GM19099 (cell line): Measurements from ENCODE around the gene SMCP.

Source experiments
- POLR2A ChIP-seq: IDR thresholded peaks from 3 replicates; pipeline ENCODE4 v1.6.1; 2011; ENCODE audit warnings: low read depth; ENCODE audit not compliant: insufficient read length; ENCODE audit errors: extremely low read depth

SMCP gene

DNA sequence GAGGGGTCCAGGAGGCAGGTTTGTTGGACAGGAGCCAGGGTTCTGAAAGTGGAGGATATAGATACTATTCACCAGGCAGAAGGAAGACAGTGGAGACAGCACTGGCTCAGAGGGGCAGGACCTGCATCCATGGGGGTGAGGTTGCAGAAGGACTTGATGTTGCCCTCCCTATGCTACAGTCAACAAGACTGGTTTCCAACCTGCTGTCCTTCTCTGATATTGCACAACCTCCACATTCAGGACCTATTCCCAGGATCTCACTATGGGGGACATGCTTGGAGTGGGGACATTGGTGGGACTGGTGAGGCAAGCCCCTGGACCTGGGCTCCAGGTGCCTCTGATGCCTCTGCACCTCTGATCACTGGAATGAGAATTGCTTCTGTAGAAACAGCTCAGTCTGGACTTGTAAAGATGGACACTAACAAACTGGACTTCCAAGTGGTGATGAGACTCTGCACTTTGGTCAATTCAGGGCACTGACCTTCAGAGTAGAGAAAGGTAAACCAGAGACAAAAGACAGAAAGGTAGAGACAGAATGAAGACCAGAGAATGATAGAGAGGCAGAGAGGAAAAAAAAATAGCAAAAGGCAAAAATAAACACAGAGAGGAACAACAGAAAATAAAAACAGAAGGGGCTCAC lies 1.6 kb downstream of the SMCP start:
- no peak for TF ChIP-seq POLR2A

GRCh38 chr1:152880316-152880715 lies 2.2 kb downstream of the SMCP start:
- no peak for TF ChIP-seq POLR2A

- no peak for TF ChIP-seq POLR2A
Measured at GRCh38 chr1:152880907-152881306, 2.8 kb downstream of the SMCP start.

DNA sequence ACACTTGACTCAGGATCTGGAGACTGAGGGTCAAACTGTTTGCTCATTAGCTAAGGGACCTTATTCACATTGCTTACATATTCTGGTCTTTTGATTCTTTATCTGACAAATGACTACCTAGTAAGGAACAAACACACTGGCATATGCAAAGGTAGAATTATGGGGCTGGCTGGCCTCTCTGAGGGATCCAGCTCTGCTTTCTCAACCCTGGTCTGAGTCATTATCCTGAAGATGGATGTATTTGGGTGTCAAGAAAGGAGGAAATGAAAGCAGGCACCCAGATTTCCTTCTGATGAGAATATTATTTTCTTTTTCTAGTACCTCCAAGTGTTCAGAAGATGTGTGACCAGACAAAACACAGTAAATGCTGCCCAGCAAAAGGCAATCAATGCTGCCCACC lies 6.0 kb downstream of the SMCP start:
- TF ChIP-seq POLR2A, result no peak

DNA sequence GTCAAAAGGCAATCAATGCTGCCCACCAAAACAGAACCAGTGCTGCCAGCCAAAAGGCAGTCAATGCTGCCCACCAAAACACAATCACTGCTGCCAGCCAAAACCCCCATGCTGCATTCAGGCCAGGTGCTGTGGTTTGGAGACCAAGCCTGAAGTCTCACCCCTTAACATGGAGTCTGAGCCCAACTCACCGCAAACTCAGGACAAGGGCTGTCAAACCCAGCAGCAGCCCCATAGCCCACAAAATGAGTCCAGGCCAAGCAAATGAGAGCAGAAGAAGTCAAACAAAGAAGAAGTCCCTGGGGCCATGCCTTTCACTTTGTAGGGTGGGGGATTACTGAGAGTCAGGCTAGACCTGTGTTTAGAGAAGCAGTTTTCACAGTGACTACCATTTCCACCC lies 6.4 kb downstream of the SMCP start:
- no peak for TF ChIP-seq POLR2A

DNA sequence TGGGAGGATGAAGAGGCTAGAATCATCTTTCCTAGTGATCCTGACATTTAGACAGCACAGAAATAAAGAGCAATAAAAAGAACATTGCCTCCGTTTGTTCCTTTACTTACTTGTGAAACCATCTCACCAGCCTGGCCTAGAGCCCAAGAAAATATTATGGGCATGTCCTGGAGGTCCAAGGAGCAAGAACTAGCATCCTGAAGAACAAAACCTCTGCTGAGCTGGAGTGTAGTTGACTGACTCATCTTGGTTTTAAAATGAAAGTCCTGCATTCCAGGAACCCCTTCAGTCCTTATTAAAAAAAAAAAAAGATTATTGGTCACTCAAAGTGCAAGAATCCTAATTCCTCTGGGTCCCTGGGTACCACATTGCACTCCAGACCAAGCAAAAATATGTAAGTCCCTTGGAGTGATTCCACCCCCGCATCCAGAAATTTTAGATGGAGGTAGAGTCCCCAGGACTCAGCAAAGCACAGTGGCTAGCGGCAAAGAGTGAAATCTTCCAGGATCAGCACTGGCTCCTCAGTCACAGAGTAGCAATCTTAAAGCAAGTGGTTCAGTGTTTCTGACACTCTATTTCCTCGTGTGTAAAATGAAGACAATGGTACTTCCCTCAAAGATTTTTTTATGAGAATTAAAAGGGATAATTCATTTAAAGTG lies 7.0 kb downstream of the SMCP start:
- no peak for TF ChIP-seq POLR2A

- TF ChIP-seq POLR2A, result no peak
Measured at GRCh38 chr1:152886085-152886484, 8.0 kb downstream of the SMCP start.

DNA sequence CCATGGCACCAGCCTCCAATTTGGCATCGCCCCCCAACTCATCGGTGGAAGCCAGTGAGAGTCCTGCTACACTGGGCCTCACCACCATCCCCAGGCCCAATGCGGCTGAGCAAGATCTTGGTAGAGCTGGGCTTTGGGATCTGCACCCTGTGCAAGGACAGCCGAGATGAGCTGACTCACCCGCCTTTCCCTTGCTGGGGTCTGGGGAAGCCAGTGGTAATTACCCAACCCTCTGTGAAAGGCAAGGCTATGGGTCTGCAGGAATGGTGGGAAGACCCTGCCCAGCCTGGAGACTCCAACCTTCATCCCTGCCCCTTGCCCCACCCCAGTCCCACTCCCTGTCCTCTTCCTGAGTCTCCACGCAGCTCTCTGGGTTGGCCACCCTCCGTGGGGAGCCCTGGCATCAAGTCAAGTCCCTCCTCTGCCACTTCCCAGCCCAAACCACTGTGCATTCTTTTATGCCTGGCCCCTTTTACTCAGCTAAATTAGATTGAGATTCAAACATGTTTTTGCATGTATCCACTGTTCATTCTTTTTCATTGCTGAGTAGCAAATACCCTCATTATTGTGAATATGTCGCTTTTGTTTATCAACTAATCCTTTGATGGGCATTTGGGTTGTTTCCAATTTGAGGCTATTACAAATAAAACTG lies 8.8 kb downstream of the SMCP start:
- TF ChIP-seq POLR2A, result no peak

GRCh38 chr1:152888126-152888525 lies 10.0 kb downstream of the SMCP start:
- TF ChIP-seq POLR2A, result no peak

DNA sequence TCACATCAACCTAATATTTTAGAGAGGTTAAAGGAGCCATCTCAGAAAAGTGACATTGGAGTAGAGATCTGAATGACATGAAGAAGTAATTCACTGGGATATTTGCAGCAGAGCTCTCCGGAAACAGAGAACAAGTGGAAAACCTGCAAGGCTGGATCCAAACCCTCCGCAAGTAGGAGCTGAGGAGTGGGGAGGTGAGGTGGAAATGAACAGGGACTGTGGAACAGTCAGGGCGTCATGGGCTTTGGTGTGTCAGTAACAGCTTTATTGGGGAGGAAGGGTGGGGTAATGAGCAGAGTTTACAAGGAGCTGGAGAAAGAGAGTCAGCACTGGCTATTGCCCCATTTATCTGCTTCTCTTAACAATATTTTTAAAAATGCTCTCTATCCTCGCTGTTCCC lies 20.9 kb downstream of the SMCP start:
- no peak for TF ChIP-seq POLR2A

- no peak for TF ChIP-seq POLR2A
Measured at GRCh38 chr1:152899883-152900282, 21.8 kb downstream of the SMCP start.

DNA sequence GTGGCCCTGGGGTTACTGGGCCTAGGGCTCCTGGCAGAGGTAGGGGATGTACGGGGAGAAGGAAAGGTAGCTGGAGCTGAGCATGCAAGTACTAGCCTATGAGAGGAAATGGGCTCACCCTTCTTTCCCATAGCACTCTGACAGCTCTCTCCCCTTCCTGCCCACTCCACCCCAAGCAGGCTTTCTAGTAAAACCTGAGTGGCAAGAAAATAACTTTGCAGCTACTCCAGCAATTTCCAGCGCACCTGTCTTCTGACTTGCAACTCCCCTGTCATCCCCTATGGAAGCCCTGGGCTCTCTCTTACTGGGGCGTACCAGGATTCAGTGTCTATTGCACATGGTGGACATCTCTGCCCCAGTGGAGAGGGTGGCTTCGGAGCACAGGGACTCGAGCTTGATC lies 23.5 kb downstream of the SMCP start:
- TF ChIP-seq POLR2A, result no peak

DNA sequence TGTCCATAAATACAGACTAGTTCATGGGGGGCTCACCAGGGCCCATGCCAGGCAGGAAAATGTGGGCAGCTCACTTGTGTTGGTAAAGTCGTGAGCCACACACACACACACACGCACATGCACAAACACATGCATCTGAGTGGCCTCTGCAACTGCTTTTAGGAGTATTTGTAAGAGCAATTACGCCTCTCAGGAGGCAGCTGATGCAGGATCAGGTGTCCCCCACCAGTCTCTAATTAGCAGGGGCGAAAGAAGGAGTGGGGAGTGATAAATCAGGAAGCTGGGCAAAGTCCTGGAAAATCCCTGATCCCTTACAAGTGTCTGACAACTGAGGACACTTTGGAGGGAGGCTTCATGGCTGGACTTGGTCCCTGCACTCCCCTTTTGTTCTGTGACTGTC lies 24.5 kb downstream of the SMCP start:
- TF ChIP-seq POLR2A, result no peak

GRCh38 chr1:152904688-152905440 lies 26.7 kb downstream of the SMCP start:
- no peak for TF ChIP-seq POLR2A

GRCh38 chr1:152906023-152906565 lies 28.0 kb downstream of the SMCP start:
- TF ChIP-seq POLR2A, result no peak
